Upper lobe of left lung (tissue), 6 donors: ENCODE results near the gene ZNF70. TPM values are rescaled to one million over a fixed set of nuclear protein-coding genes. Genes with fewer than 3 reads are reported as not detected.

Experiments used
- ATAC-seq, 2 donors: fragments of 200-7000 bp; cut with Tn5 transposase; one replicate each; pipeline ENCODE4 v1.9.1; 2022; ENCODE audit warnings: mild to moderate bottlenecking in 2 of 2, moderate library complexity in 2 of 2; ENCODE audit not compliant: low FRiP score in 2 of 2
- DNase-seq, 2 donors: peaks; one replicate each; pipeline ENCODE4 v3.0.0-alpha.2; 2019 to 2020
- H3K27ac ChIP-seq, 4 donors: fragments of 200-600 bp; sonication (generic); one replicate each; pipeline ENCODE4 v1.5.1; 2016 to 2019
- H3K27me3 ChIP-seq, 4 donors: fragments of 200-600 bp; sonication (generic); one replicate each; pipeline ENCODE4 v1.5.1; 2017 to 2019
- H3K36me3 ChIP-seq, 4 donors: fragments of 200-600 bp; sonication (generic); one replicate each; pipeline ENCODE4 v1.5.1; 2016 to 2019
- H3K4me1 ChIP-seq, 4 donors: fragments of 200-600 bp; sonication (generic); one replicate each; pipeline ENCODE4 v1.5.1; 2018 to 2019
- H3K4me3 ChIP-seq, 4 donors: fragments of 200-600 bp; sonication (generic); one replicate each; pipeline ENCODE4 v1.5.1; 2017 to 2019; ENCODE audit warnings: mild to moderate bottlenecking in 2 of 4, moderate library complexity in 1 of 4
- H3K9me3 ChIP-seq, 4 donors: fragments of 200-600 bp; sonication (generic); one replicate each; pipeline ENCODE4 v1.5.1; 2018 to 2019
- CTCF ChIP-seq, 6 experiments: fragments of 450-650 bp in 4 of 6; fragments of 200-600 bp in 2 of 6; sonication (generic) in 2 of 6; IDR thresholded peaks; one replicate each; pipeline ENCODE4 v1.5.1; 2016 to 2019; ENCODE audit warnings: antibody characterized with exemption in 6 of 6
- EP300 ChIP-seq, 4 donors: sonication (generic); formaldehyde crosslinking; IDR thresholded peaks; one replicate each; pipeline ENCODE4 v1.5.1; 2017; ENCODE audit warnings: antibody characterized with exemption in 4 of 4, control low read depth in 2 of 4
- POLR2A ChIP-seq, 4 donors: fragments of 450-650 bp; IDR thresholded peaks; one replicate each; pipeline ENCODE4 v1.5.1; 2016 to 2017; ENCODE audit warnings: antibody characterized with exemption in 4 of 4, mild to moderate bottlenecking in 2 of 4
- POLR2AphosphoS5 ChIP-seq, 2 donors: sonication (generic); formaldehyde crosslinking; IDR thresholded peaks; one replicate each; pipeline ENCODE4 v1.5.1; 2017; ENCODE audit warnings: antibody characterized with exemption in 2 of 2
- WGBS, 2 donors: methylation state at CpG; one replicate each; pipeline ENCODE4 v1.1.5; 2017 to 2018; 5-methylcytosine and 5-hydroxymethylcytosine counted together
- total RNA-seq, 6 donors: library from RNA; depleted of rRNA in 4 of 6; stranded (reverse); fragments of >200 nt in 4 of 6; gene quantifications; one replicate each; pipeline versions ENCODE4 v1.1.0 to v1.2.1, GENCODE V29; 2016 to 2021
- donor health status: DM: no; HTN: no; CAD: no; lungs with moderate emphysema.
- donor health status: DM: no; HTN: yes; CAD: no; lungs with severe emphysema.

ZNF70 gene
- total RNA-seq, 6 donors from 2014 or later: 3.0 to 9.4 (median 5.4) TPM

GRCh38 chr22:23716811-23717801, 33.8 kb downstream of the ZNF70 start:
- no peaks in the 10 kb centered on the region for H3K27me3 ChIP-seq
- H3K27ac ChIP-seq: peak overlapping the region; percentile 67 to 88 (median 82)
- H3K36me3 ChIP-seq: peaks cover 0 to 27% (median 22%) of the 10 kb centered on the region in 4 donors
- 1 to 9% methylated on average over 18 to 29 of the region's 84 CpGs for WGBS, 2 donors
- DNase-seq: peak; percentile 88 to 96
- ATAC-seq: peak; percentile 93 to 97
- H3K9me3 ChIP-seq: no peaks in the 10 kb centered on the region
- peak overlapping the region; percentile 65 to 98 (median 83) for H3K4me3 ChIP-seq
- TF ChIP-seq POLR2AphosphoS5 (IDR thresholded peaks at IDR 0.05) (peak; percentile 85 to 96), CTCF (IDR thresholded peaks at IDR 0.05) (no peak), POLR2A (IDR thresholded peaks at IDR 0.05) (peak in 3 of 4 donors; percentile 57 to 92 (median 79)), EP300 (IDR thresholded peaks at IDR 0.05) (peak in 1 of 4 donors; percentile 32)
- peaks cover 4 to 24% (median 13%) of the 10 kb centered on the region in 4 donors for H3K4me1 ChIP-seq

GRCh38 chr22:23715806-23716375, 35.0 kb downstream of the ZNF70 start:
- H3K9me3 ChIP-seq: no peaks in the 10 kb centered on the region
- peaks cover 4 to 24% (median 13%) of the 10 kb centered on the region in 4 donors for H3K4me1 ChIP-seq
- peak in 1 of 2 donors; percentile 69 for DNase-seq
- H3K27ac ChIP-seq: no peak overlapping the region
- H3K4me3 ChIP-seq: peak overlapping the region in 3 of 4 donors; percentile 81 to 98 (median 85)
- TF ChIP-seq POLR2A (IDR thresholded peaks at IDR 0.05): no peak
- TF ChIP-seq EP300 (IDR thresholded peaks at IDR 0.05): no peak
- TF ChIP-seq POLR2AphosphoS5 (IDR thresholded peaks at IDR 0.05): no peak
- TF ChIP-seq CTCF (IDR thresholded peaks at IDR 0.05): no peak
- peaks cover 0 to 39% (median 28%) of the 10 kb centered on the region in 4 donors for H3K36me3 ChIP-seq
- no peaks in the 10 kb centered on the region for H3K27me3 ChIP-seq
- ATAC-seq: peak in 1 of 2 donors; percentile 27
- WGBS, 2 donors: 69 to 76% methylated on average over 18 of the region's 18 CpGs

GRCh38 chr22:23714596-23715578, 36.0 kb downstream of the ZNF70 start:
- TF ChIP-seq EP300 (IDR thresholded peaks at IDR 0.05) (no peak), POLR2A (IDR thresholded peaks at IDR 0.05) (no peak), POLR2AphosphoS5 (IDR thresholded peaks at IDR 0.05) (no peak), CTCF (IDR thresholded peaks at IDR 0.05) (no peak)
- DNase-seq: peak in 1 of 2 donors; percentile 76
- peaks cover 0 to 49% (median 37%) of the 10 kb centered on the region in 4 donors for H3K36me3 ChIP-seq

More at GRCh38 chr22:23714596-23715578, 36.0 kb downstream of the ZNF70 start:
- Histone ChIP-seq H3K27ac (no peak overlapping the region), H3K9me3 (no peaks in the 10 kb centered on the region), H3K4me1 (peaks cover 4 to 24% (median 13%) of the 10 kb centered on the region in 4 donors), H3K27me3 (no peaks in the 10 kb centered on the region), H3K4me3 (no peak overlapping the region)
- WGBS, 2 donors: 75 to 90% methylated on average over 4 to 23 of the region's 23 CpGs
- ATAC-seq: no peak
